ENCODE data around the gene TMEFF2. TPM values are rescaled to one million over a fixed set of nuclear protein-coding genes. Genes with fewer than 3 reads are reported as not detected.

The TMEFF2 gene
- total RNA-seq, 1 donor = under 0.01 TPM

- no peaks in the 10 kb centered on the region for H3K9me3 ChIP-seq (ENCODE audit: low read depth, low read length)
- no peak overlapping the region for H3K4me3 ChIP-seq (ENCODE audit: insufficient read depth, low read length)
- H2AFZ ChIP-seq (ENCODE audit: low read length) = no peak overlapping the region
- no peaks in the 10 kb centered on the region for H3K79me2 ChIP-seq (ENCODE audit: insufficient read depth, low read length)
- no peaks in the 10 kb centered on the region for H4K20me1 ChIP-seq (ENCODE audit: insufficient read depth, low read length)
- H3K36me3 ChIP-seq (ENCODE audit: insufficient read depth, low read length) = no peaks in the 10 kb centered on the region
- no peak overlapping the region for H3K4me2 ChIP-seq (ENCODE audit: insufficient read depth, low read length)
- DNase-seq (ENCODE audit: insufficient read length, low spot score, missing footprints) = no peak
- no peaks in the 10 kb centered on the region for H3K27me3 ChIP-seq (ENCODE audit: insufficient read depth, low read length)
- H3K27ac ChIP-seq (ENCODE audit: low read depth, low read length) = no peak overlapping the region
- peaks cover 41% of the 10 kb centered on the region for H3K4me1 ChIP-seq (ENCODE audit: insufficient read depth, low read length)
- TF ChIP-seq, protein P1, sequence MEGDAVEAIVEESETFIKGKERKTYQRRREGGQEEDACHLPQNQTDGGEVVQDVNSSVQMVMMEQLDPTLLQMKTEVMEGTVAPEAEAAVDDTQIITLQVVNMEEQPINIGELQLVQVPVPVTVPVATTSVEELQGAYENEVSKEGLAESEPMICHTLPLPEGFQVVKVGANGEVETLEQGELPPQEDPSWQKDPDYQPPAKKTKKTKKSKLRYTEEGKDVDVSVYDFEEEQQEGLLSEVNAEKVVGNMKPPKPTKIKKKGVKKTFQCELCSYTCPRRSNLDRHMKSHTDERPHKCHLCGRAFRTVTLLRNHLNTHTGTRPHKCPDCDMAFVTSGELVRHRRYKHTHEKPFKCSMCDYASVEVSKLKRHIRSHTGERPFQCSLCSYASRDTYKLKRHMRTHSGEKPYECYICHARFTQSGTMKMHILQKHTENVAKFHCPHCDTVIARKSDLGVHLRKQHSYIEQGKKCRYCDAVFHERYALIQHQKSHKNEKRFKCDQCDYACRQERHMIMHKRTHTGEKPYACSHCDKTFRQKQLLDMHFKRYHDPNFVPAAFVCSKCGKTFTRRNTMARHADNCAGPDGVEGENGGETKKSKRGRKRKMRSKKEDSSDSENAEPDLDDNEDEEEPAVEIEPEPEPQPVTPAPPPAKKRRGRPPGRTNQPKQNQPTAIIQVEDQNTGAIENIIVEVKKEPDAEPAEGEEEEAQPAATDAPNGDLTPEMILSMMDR (IDR thresholded peaks at IDR 0.05; ENCODE audit: extremely low read depth, low read depth, low read length) = no peak
Measured at GRCh38 chr2:192150166-192150565, 44.6 kb downstream of the TMEFF2 start.

- H3K4me1 ChIP-seq (ENCODE audit: insufficient read depth, low read length) = peaks cover 41% of the 10 kb centered on the region
- TF ChIP-seq, protein P1 (IDR thresholded peaks at IDR 0.05; ENCODE audit: extremely low read depth, low read depth, low read length) = peak; percentile 14
Measured at GRCh38 chr2:192148620-192149321, 46.0 kb downstream of the TMEFF2 start.

DNA sequence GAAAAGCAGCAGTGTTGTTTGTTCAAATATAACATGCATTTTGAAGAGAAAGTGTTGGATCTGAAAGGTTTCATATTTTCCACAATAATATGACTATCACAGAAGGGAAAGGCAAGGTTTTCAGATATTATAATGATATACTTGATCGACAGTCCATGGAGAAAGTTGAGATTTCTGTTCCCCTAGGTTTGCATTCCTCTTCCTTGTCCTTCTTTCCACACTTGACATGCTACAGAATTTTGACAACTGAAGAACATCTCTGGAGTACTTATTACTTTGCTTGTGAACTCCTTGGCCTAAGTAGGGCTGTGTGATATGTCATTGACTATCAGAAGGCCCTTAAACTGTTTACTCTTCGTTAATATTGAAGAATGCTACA is 46.5 kb downstream of the TMEFF2 start:
- no peaks in the 10 kb centered on the region for H3K27me3 ChIP-seq (ENCODE audit: insufficient read depth, low read length)
- H3K27ac ChIP-seq (ENCODE audit: low read depth, low read length) = peak overlapping the region; percentile 34
- no peaks in the 10 kb centered on the region for H3K79me2 ChIP-seq (ENCODE audit: insufficient read depth, low read length)
- H3K9me3 ChIP-seq (ENCODE audit: low read depth, low read length) = no peaks in the 10 kb centered on the region
- no peaks in the 10 kb centered on the region for H3K36me3 ChIP-seq (ENCODE audit: insufficient read depth, low read length)
- H4K20me1 ChIP-seq (ENCODE audit: insufficient read depth, low read length) = no peaks in the 10 kb centered on the region
- peak; percentile 70 for DNase-seq (ENCODE audit: insufficient read length, low spot score, missing footprints)
- peaks cover 41% of the 10 kb centered on the region for H3K4me1 ChIP-seq (ENCODE audit: insufficient read depth, low read length)
- no peak overlapping the region for H3K4me3 ChIP-seq (ENCODE audit: insufficient read depth, low read length)
- H3K4me2 ChIP-seq (ENCODE audit: insufficient read depth, low read length) = no peak overlapping the region
- TF ChIP-seq, protein P1 (IDR thresholded peaks at IDR 0.05; ENCODE audit: extremely low read depth, low read depth, low read length) = no peak
- H2AFZ ChIP-seq (ENCODE audit: low read length) = peak overlapping the region; percentile 24

More at GRCh38 chr2:192148620-192149321, 46.0 kb downstream of the TMEFF2 start:
- Histone ChIP-seq H3K9me3 (ENCODE audit: low read depth, low read length) (no peaks in the 10 kb centered on the region), H3K27ac (ENCODE audit: low read depth, low read length) (peak overlapping the region; percentile 34), H3K36me3 (ENCODE audit: insufficient read depth, low read length) (no peaks in the 10 kb centered on the region), H3K27me3 (ENCODE audit: insufficient read depth, low read length) (no peaks in the 10 kb centered on the region), H2AFZ (ENCODE audit: low read length) (peak overlapping the region; percentile 38), H3K4me2 (ENCODE audit: insufficient read depth, low read length) (peak overlapping the region; percentile 28), H3K4me3 (ENCODE audit: insufficient read depth, low read length) (no peak overlapping the region), H3K79me2 (ENCODE audit: insufficient read depth, low read length) (no peaks in the 10 kb centered on the region), H4K20me1 (ENCODE audit: insufficient read depth, low read length) (no peaks in the 10 kb centered on the region)
- no peak for DNase-seq (ENCODE audit: insufficient read length, low spot score, missing footprints)

DNA sequence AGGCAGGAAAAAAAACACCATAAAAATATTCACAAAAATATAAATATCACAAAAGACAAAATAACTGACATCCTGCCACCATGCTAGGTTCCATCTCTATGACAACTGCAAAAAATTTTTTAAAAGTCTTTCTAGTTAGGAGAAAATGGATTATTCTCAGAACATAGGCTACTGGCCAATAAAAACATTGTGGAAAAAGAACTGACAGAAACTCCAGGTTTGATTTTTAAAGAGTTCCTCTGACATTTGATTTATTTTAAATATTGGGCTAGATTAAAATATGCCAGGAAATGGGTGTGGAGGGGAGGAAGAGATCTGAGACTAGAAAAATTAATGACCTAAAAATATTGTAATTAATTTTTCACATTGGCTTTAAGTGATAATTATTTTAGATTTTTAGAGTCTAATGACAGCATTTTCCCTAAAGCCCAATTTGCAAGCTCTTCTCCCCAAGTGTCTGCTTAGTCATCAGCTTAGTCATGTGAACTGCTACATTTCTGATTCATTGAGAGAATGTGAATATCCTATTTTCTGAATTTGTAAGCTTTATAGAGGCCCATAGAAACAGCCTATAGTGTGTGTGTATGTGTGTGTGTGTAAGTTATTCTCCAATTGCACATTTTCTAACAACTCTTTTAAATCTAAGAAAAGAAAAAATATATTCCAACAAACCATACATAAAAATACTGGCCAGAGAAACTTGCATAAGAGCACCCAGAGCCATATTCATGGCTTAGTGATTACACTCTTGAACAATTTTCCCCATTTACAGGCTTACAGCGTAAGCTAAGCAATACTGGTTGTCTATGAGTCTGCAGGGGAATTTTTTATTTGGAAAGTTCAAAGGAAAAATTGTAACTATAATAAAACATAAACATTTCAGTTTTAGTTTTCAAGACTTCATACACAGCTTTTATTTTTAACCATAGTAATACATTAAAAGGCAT is 48.4 kb downstream of the TMEFF2 start:
- H3K4me2 ChIP-seq (ENCODE audit: insufficient read depth, low read length) = peak overlapping the region; percentile 65
- H3K4me1 ChIP-seq (ENCODE audit: insufficient read depth, low read length) = peaks cover 32% of the 10 kb centered on the region
- H3K27ac ChIP-seq (ENCODE audit: low read depth, low read length) = peak overlapping the region; percentile 78
- no peaks in the 10 kb centered on the region for H3K79me2 ChIP-seq (ENCODE audit: insufficient read depth, low read length)
- TF ChIP-seq, protein P1 (IDR thresholded peaks at IDR 0.05; ENCODE audit: extremely low read depth, low read depth, low read length) = no peak
- H3K4me3 ChIP-seq (ENCODE audit: insufficient read depth, low read length) = no peak overlapping the region
- H3K27me3 ChIP-seq (ENCODE audit: insufficient read depth, low read length) = no peaks in the 10 kb centered on the region
- no peaks in the 10 kb centered on the region for H4K20me1 ChIP-seq (ENCODE audit: insufficient read depth, low read length)
- DNase-seq (ENCODE audit: insufficient read length, low spot score, missing footprints) = no peak
- H2AFZ ChIP-seq (ENCODE audit: low read length) = no peak overlapping the region
- no peaks in the 10 kb centered on the region for H3K36me3 ChIP-seq (ENCODE audit: insufficient read depth, low read length)
- no peaks in the 10 kb centered on the region for H3K9me3 ChIP-seq (ENCODE audit: low read depth, low read length)

Data from osteoblast (primary cell).